C4-2B (cell line): Measurements from ENCODE around the gene RBPJL.
A peak's percentile ranks its signal among the peaks of the same experiment; 100 is the strongest.

Source experiments
- H3K27ac ChIP-seq: fragments of 450-650 bp; 2 replicates; pipeline ENCODE4 v1.5.1; 2017
- ZFX ChIP-seq: fragments of 450-650 bp; IDR thresholded peaks from 2 replicates; pipeline ENCODE4 v1.6.1; 2017
- TF ChIP-seq, protein P1 (sequence below): fragments of 450-650 bp; conservative IDR thresholded peaks from 2 replicates; pipeline ENCODE4 v1.5.1; 2017; ENCODE audit warnings: mild to moderate bottlenecking

RBPJL gene

DNA sequence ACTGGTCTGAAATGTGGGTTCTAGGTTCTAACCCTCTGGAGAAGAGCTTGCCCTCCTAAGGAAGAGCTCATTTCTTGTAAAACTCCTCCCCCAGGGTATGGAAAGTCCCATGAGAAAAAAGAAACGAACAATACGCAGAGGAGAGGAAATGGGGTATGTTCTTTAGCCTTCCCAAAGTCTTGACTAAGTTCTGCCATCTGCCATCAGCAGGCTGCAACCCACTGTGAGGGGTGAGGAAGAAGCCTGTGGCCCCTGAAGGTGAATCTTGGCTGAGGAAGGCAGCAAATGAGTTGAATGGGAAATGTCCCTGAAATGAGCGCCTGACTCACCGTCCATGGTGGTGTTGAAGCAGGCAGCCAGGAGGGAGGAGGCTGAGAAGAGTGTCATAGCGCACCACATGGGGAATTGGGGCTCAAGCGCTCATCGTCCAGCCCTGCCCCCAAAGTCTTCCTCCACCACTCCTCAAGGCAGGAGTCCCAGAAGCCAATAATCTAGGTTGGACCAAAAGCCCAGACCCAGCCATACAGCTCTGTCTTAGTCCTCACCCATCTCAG is 11.8 kb downstream of the RBPJL start:
- H3K27ac ChIP-seq: no peak overlapping the region
- TF ChIP-seq, protein P1, sequence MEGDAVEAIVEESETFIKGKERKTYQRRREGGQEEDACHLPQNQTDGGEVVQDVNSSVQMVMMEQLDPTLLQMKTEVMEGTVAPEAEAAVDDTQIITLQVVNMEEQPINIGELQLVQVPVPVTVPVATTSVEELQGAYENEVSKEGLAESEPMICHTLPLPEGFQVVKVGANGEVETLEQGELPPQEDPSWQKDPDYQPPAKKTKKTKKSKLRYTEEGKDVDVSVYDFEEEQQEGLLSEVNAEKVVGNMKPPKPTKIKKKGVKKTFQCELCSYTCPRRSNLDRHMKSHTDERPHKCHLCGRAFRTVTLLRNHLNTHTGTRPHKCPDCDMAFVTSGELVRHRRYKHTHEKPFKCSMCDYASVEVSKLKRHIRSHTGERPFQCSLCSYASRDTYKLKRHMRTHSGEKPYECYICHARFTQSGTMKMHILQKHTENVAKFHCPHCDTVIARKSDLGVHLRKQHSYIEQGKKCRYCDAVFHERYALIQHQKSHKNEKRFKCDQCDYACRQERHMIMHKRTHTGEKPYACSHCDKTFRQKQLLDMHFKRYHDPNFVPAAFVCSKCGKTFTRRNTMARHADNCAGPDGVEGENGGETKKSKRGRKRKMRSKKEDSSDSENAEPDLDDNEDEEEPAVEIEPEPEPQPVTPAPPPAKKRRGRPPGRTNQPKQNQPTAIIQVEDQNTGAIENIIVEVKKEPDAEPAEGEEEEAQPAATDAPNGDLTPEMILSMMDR: no peak
- TF ChIP-seq ZFX: no peak

DNA sequence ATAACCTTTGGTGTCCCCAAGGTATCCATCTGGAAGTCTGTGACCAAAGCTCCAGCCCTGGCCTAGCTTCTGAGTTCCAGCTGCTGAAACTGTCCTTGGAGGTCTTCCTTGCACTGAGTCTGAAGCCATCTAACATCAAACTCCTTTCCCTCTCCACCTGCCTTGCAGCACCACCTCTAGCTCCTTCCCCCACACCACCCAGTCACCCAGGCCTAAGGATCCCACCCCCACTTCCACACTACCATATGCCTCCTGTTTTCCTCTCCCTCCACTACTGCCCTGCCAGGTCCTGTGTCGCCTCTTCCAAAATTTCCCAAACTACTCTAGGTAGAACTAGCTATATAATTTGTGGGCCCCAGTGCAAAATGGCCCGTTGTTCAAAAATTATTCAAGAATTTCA is 12.3 kb downstream of the RBPJL start:
- H3K27ac ChIP-seq: no peak overlapping the region
- TF ChIP-seq ZFX: no peak
- TF ChIP-seq, protein P1: no peak

DNA sequence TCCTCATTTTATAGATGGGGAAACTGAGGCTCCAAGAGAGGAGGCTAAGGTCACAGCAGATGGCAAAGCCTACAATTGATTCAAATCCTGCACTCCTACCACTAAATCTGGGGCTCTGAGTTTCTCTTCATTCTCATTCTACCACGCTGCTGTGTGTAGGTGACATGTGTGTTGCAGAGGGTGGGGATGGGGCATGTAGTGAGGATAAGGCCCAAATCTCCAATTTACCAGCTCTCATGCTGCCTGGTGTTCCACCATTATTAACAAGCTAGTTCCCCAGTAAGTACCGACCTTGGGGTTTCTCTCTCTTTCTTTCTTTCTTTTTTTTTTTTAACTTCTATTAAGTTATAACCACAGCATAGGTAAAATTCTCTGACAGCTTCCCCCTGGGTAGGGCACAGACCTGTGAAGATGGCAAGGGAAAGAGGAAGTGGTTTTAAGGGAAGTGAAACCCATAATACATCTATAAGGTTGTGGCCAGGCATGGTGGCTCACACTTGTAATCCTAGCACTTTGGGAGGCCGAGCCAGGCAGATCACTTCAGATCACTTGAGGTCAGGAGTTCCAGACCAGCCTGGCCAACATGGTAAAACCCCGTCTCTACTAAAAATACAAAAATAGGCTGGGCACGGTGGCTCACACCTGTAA is 14.4 kb downstream of the RBPJL start:
- TF ChIP-seq, protein P1: no peak
- no peak for TF ChIP-seq ZFX
- peak overlapping the region; percentile 1; the same call in 1 of the 2 replicates for H3K27ac ChIP-seq

DNA sequence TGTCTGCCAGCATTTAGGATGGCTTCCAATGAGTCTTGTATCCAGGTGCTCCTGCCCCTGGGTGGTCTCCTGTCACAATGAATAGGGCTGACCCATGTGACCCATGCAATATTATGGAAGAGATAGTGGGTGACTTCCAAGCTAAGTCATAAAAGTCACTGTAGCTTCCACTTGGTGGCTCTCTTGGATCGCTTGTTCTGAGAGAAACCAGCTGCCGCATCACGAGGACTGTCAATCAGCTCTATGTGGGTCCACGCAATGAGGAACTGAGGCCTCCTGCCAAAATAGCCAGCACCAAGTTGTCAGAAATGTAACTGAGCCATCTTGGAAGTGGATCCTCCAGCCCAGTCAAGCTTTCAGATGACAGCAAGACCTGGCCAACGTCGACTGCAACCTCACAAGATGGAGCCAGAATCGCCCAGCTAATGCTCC is 16.3 kb downstream of the RBPJL start:
- TF ChIP-seq, protein P1: peak; percentile 51
- no peak for TF ChIP-seq ZFX
- no peak overlapping the region for H3K27ac ChIP-seq

DNA sequence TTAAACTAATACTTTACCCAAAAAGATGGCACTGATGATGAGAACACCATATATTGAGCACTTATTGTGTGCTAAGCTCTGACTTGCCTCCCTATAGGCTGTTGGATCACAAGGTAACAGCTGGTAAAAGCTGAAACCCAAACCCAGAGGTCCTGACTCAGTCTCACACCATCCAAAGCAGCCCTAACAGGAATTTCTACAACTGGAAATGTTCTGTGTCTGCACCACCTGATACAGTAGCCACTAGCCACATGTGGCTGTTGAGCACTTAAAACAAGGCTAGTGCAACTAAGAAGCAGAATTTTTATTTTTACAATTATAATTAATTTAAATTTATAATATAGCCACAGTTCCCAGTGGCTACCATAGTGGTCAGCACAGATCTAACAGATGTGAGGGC is 17.1 kb downstream of the RBPJL start:
- no peak overlapping the region for H3K27ac ChIP-seq
- TF ChIP-seq, protein P1: no peak
- no peak for TF ChIP-seq ZFX

DNA sequence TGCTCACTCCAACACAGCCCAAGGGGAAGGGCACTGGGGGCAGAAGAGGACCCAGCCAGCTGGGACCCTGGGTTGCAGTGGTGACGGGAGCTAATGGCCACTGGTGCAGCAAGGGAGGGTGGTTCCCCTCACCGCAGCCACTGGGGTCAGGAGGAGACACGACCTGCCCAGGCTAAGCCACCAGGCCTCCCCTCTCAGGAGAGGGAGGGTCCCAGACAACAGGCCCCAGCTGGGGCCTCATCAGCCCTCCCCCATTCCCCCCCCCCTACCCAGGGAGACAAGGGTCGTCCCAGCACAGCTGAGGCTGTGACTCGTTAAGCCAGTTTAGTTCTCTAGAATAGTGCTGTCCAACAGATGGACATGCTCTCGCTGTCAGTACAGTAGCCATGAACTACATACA is 18.7 kb downstream of the RBPJL start:
- no peak overlapping the region for H3K27ac ChIP-seq
- TF ChIP-seq ZFX: no peak
- TF ChIP-seq, protein P1: no peak

DNA sequence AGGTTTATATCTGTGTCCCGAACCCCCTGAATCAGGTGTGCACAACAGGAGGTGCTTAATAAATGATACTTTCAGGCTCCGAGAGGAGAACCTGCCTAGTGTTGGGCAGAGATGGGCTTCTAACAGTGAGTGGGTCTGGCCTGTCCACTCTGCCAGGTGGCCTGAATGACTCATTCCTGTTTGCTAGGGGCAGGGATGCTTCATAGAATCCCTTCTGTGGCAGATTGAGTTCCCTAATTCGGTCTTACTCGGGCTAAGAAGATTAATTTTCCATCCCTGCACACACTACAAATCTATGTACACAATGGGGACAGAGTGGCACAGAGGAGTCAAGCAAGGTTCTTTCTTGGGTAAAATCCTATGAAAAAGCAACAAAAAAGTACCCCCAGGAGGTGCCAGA is 21.8 kb downstream of the RBPJL start:
- peak overlapping the region; percentile 44 for H3K27ac ChIP-seq

More for the DNA sequence above, 21.8 kb downstream of the RBPJL start:
- TF ChIP-seq, protein P1: no peak
- TF ChIP-seq ZFX: no peak
